Neural crest cell (in vitro differentiated cells): Measurements from ENCODE around the gene NHSL2. TPM values are rescaled to one million over a fixed set of nuclear protein-coding genes. Genes with fewer than 3 reads are reported as not detected.

Experiments used
- DNase-seq: peaks from one replicate; pipeline ENCODE4 v3.0.0; 2021; ENCODE audit warnings: low read depth, mixed read lengths, low spot score
- H3K27ac Mint-ChIP-seq: one replicate; pipeline ENCODE4 v1.8.0; 2021; ENCODE audit warnings: mild to moderate bottlenecking, mixed read lengths; ENCODE audit not compliant: unreplicated experiment
- H3K27me3 Mint-ChIP-seq: 2 replicates; pipeline ENCODE4 v1.8.0; 2021; ENCODE audit warnings: low read depth, mild to moderate bottlenecking, mixed read lengths
- H3K36me3 Mint-ChIP-seq: 2 replicates; pipeline ENCODE4 v1.8.0; 2021; ENCODE audit warnings: low read depth, mild to moderate bottlenecking, mixed read lengths
- H3K4me1 Mint-ChIP-seq: 2 replicates; pipeline ENCODE4 v1.8.0; 2021; ENCODE audit warnings: mixed read lengths
- H3K4me3 Mint-ChIP-seq: one replicate; pipeline ENCODE4 v1.8.0; 2021; ENCODE audit warnings: mild to moderate bottlenecking, mixed read lengths
- H3K9me3 Mint-ChIP-seq: 2 replicates; pipeline ENCODE4 v1.8.0; 2021; ENCODE audit warnings: mixed read lengths
- total RNA-seq: library from RNA; stranded (reverse); gene quantifications from 2 replicates; pipeline ENCODE4 v1.2.1, GENCODE V29; 2021
- TF ChIP-seq, protein P1 (sequence below): fragments of 200-600 bp; sonication (generic); conservative IDR thresholded peaks from 2 replicates; pipeline ENCODE4 v1.5.0; 2021; ENCODE audit warnings: antibody characterized with exemption, mild to moderate bottlenecking

NHSL2 gene
- total RNA-seq, 1 donor from 2014 or later = 9.9 TPM

DNA sequence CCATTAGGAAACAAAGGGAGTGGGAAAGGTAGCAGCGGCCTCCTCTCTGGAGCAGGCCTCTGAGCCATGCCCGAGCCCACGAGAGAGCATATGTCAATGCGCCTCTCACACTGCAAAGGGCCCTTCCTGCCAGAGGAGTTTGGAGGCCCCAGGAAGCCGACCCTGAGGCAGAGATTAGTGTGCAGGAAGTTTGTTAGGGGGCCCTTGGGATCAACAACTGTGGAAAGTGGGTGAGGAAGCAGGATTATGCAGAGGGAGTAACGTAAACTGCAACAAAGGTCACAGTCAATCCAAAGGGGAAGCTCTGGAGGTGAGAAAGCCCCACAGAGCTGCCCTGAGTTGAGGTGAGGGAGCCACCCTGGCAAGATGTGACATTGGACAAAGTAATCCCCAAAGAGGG is 203.7 kb downstream of the NHSL2 start:
- H3K27me3 Mint-ChIP-seq = no peaks in the 10 kb centered on the region
- H3K9me3 Mint-ChIP-seq = peaks cover 3% of the 10 kb centered on the region
- no peak overlapping the region for H3K4me3 Mint-ChIP-seq
- H3K4me1 Mint-ChIP-seq = peaks cover 26% of the 10 kb centered on the region
- no peaks in the 10 kb centered on the region for H3K36me3 Mint-ChIP-seq
- H3K27ac Mint-ChIP-seq = no peak overlapping the region
- no peak for DNase-seq
- TF ChIP-seq, protein P1, sequence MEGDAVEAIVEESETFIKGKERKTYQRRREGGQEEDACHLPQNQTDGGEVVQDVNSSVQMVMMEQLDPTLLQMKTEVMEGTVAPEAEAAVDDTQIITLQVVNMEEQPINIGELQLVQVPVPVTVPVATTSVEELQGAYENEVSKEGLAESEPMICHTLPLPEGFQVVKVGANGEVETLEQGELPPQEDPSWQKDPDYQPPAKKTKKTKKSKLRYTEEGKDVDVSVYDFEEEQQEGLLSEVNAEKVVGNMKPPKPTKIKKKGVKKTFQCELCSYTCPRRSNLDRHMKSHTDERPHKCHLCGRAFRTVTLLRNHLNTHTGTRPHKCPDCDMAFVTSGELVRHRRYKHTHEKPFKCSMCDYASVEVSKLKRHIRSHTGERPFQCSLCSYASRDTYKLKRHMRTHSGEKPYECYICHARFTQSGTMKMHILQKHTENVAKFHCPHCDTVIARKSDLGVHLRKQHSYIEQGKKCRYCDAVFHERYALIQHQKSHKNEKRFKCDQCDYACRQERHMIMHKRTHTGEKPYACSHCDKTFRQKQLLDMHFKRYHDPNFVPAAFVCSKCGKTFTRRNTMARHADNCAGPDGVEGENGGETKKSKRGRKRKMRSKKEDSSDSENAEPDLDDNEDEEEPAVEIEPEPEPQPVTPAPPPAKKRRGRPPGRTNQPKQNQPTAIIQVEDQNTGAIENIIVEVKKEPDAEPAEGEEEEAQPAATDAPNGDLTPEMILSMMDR = no peak

DNA sequence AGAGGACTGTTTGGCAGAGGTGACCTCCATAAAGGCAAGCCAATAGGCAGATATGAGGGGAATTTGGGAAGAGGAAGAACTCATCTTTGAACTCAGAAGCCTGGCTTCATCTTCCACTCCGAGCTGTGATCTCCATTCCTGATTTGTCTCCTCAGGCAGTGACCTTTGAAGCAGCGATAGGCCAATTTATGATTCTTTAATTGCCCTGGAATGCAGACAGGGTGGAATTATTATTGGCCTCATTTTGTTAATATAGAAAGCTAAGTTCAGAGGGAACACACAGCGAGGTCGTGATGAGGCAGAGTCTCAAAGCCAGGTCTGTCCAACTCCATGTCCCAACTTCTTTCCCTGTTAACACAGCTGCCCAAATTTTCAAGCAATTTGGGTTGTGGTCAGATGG is 204.2 kb downstream of the NHSL2 start:
- TF ChIP-seq, protein P1 = no peak
- peaks cover 3% of the 10 kb centered on the region for H3K9me3 Mint-ChIP-seq
- H3K4me1 Mint-ChIP-seq = peaks cover 26% of the 10 kb centered on the region
- H3K4me3 Mint-ChIP-seq = no peak overlapping the region
- no peak for DNase-seq
- H3K36me3 Mint-ChIP-seq = no peaks in the 10 kb centered on the region
- no peak overlapping the region for H3K27ac Mint-ChIP-seq
- no peaks in the 10 kb centered on the region for H3K27me3 Mint-ChIP-seq

GRCh38 chrX:72115380-72115779 is 204.7 kb downstream of the NHSL2 start:
- Mint-ChIP-seq H3K27me3 (no peaks in the 10 kb centered on the region), H3K27ac (no peak overlapping the region), H3K4me1 (peaks cover 21% of the 10 kb centered on the region), H3K36me3 (no peaks in the 10 kb centered on the region), H3K9me3 (peaks cover 3% of the 10 kb centered on the region), H3K4me3 (no peak overlapping the region)
- TF ChIP-seq, protein P1 = no peak
- DNase-seq = no peak

DNA sequence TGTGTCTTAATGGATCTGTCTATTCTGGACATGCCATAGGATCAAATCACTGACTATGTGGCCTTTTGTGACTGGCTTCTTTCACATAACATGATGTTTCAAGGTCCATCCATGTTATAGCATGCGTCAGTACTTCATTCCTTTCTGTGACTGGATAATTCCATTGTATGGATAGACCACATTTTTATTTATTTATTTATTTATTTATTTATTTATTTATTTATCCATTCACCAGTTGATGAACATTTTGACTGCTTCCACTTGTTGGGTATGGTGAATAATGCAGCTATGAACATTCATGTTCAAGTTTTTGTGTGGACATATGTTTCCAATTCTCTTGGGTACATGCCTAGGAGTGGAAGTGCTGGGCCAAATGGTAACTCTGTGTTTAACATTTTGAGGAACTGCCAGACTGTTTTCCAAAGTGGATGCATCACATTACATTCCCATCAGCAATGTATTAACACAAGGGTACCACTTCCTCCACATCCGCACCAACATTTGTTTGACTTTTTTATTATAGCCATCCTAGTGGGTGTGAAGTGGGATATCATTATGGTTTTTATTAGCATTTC is 207.1 kb downstream of the NHSL2 start:
- H3K27me3 Mint-ChIP-seq = no peaks in the 10 kb centered on the region
- no peak overlapping the region for H3K27ac Mint-ChIP-seq
- no peak for DNase-seq
- no peak overlapping the region for H3K4me3 Mint-ChIP-seq
- peaks cover 3% of the 10 kb centered on the region for H3K9me3 Mint-ChIP-seq
- TF ChIP-seq, protein P1 = no peak
- peaks cover 34% of the 10 kb centered on the region for H3K4me1 Mint-ChIP-seq
- H3K36me3 Mint-ChIP-seq = no peaks in the 10 kb centered on the region

GRCh38 chrX:72120837-72121236 is 210.2 kb downstream of the NHSL2 start:
- Mint-ChIP-seq H3K27ac (peak overlapping the region; percentile 57), H3K9me3 (peaks cover 8% of the 10 kb centered on the region), H3K36me3 (no peaks in the 10 kb centered on the region), H3K27me3 (no peaks in the 10 kb centered on the region), H3K4me1 (peaks cover 42% of the 10 kb centered on the region), H3K4me3 (no peak overlapping the region)
- no peak for DNase-seq
- TF ChIP-seq, protein P1 = no peak
